Measurements from ENCODE around the gene SMCO4. TPM values are rescaled to one million over a fixed set of nuclear protein-coding genes. Genes with fewer than 3 reads are reported as not detected.
"Not testable (repeated sequence)": the region's sequence is repeated elsewhere in the genome, so short reads cannot be mapped to it uniquely, and the experiment has no call there.

SMCO4 gene
- total RNA-seq, 2 donors from 2014 or later: 56.8 to 74.8 TPM

DNA sequence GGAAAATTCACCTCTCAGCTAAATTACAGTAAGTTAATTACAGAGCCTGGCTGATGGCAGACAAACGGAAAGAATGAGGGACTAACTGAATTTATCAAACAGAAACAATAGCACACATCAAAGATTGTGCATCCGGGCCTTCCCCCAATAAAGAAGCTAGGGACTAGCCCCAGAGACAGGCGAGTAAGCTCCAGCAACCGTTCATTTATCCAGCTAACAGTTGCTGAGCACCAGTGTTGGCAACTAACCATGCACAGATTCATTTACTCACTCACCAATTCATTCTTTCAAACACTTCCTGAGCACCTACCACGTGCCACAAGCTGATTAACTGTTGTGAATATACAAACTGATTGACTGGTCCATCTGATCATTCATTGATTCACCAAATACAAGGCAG is 51.2 kb downstream of the SMCO4 start:
- intact Hi-C loops (cut with DNase I, micrococcal nuclease): no loop called here
- DNase-seq: no peak
- no peak for ATAC-seq

DNA sequence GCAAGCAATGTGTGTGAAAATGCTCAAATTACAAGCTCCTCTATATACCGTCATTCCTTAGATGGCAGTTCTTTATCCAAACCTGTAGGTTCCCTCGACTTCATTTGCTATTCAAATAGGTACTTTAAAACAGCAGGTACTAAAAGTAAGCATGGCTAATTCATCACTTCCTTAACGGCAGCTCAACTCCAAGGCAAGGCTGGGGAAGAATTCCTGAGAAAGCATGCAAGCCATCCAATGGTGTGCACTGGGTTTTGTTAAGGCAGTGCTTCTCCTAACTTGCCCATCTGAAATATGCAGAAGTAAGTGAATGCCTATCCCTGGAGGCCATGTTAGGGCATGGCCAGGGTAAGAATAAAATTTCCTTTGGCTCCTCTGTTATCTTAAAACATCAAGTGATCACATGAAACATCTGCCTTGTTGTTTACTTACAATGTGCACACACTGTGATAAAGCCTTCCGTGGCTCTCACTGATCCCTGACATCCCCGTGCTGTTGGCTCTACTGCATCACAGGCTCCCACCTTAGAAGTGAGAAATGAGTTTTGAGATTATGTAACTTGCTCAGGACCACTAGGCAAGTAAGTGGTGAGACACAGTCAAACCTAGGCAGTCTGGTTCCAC is 52.1 kb downstream of the SMCO4 start:
- intact Hi-C loops (cut with DNase I, micrococcal nuclease): no loop called here
- ATAC-seq: peak; percentile 33
- DNase-seq: no peak

DNA sequence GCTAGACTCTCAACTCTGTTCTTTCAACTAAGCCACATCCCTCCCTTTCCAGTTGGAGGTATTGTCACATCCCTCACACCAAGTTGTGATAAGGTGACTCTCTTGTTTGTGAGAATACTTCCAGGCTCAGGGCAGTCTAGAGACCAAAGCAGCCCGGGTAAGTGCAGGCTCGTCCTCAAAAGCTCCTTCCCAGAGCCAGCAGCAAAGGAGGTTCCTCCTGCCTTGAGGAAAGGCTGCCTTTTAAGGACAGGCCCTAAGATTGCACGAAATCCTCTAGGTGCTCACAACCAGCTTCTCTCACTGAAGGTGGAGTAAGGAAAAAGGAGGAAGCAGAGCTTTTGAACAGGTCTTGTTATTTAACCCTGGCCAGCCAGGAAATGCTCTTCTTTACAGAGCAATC is 53.4 kb downstream of the SMCO4 start:
- intact Hi-C loops (cut with DNase I, micrococcal nuclease): no loop called here
- no peak for DNase-seq

DNA sequence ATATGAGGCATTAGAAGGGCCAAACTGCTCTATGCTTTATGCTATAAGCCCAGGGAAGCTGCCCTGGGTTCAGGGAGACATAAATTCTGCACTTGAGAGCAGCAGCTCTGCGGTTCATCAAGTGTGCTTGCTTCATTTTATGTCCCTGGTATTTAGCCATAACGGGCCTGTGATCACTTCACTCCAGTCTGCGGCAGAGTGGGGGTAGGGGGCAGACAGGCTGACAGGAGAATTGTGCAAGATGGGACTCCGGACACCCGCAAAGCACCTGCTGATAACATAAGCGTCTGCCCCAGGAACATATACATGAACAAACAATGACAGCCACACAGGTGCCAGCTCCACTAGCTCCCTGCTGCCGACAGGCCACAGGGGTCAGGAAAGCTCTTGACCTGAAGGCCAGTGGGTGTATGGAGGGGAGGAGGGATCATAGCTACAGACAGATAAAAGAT is 56.1 kb downstream of the SMCO4 start:
- DNase-seq (peak; percentile 15 to 51), ATAC-seq (peak; percentile 43)
- intact Hi-C loops (cut with DNase I, micrococcal nuclease): no loop called here

More for the DNA sequence above, 53.4 kb downstream of the SMCO4 start:
- ATAC-seq: no peak

DNA sequence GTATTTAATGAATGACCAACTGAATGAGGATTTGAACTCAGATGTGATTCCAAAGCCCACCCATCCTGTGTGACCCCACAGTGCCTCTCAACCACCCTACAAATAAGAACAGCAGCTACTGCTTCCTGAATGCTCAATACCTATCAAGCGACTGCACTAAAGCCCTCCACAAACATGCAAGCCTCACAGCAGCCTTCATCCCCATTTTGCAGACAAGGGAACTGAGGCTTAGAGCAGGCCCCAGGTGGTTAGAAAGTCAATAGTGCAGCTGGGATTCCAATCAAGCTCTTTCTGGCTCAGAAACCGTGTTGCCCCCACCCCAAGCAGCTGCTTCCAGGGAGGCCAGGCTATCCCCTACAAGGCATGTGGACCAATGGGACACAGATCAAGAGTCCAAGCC is 57.2 kb downstream of the SMCO4 start:
- ATAC-seq: no peak

DNA sequence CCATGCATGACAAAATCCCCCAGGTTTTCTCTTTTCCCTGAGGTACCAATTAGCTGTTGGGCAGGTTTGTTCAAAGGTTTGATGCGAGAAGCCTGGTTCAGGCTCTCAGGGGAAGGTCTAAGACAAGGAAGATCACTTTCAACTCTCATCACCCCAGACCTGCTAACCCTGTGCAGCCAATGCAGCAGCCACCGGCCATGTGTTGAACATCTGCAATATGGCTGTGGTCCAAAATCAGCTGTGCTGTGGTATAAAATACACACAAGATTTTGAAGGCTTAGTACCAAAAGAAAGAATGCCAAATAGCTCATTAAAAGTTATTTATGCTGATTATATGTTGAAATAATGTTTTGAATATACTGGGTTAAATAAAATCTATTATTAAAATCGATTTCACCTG is 58.5 kb downstream of the SMCO4 start:
- no peak for DNase-seq
- no peak for ATAC-seq

More for the DNA sequence above, 57.2 kb downstream of the SMCO4 start:
- no peak for DNase-seq
- intact Hi-C loops (cut with DNase I, micrococcal nuclease): no loop called here

DNA sequence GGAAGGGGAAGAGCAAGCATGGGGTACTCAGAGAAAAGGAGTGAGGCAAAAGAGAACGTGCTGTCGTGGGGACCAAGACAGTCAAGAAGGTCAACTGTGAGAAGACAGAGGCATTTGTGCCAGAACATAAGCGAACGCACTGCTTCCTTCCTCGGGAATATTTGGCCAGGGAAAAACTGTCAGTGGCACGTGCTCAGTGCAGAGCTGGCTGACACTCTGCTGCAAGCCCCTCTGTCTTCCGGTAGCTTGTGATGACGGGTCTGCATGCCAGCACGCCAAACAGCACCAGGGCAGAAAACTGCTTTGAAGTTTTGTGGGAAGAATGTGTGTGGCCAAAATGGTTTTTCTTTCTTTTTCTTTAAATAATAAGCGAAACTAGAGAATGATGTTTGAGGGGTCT is 60.6 kb downstream of the SMCO4 start:
- ATAC-seq (no peak), DNase-seq (no peak)
- intact Hi-C loops (cut with DNase I, micrococcal nuclease): no loop called here

More for the DNA sequence above, 58.5 kb downstream of the SMCO4 start:
- intact Hi-C loops (cut with DNase I, micrococcal nuclease): no loop called here

DNA sequence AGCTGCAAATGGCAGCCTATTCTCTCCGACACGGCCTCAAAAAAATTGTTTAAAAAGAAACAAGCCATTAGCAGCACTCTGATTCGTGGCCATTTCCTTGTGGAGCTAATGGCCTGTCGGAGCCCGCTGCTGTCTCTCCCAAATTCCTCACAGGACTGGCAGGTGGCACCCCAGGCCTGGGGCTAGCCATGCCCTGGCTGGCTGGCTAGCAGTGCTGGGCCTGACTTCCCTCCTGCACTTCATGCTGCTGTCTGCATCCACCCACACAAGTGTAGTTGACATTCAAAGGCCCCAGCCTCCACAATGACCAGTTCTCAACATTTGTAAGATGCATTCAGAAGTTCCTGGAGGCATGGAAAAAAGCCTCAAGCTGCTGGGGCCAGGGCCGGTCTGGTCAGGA is 61.5 kb downstream of the SMCO4 start:
- ATAC-seq: peak; percentile 60
- intact Hi-C loops (cut with DNase I, micrococcal nuclease): no loop called here
- DNase-seq: no peak

DNA sequence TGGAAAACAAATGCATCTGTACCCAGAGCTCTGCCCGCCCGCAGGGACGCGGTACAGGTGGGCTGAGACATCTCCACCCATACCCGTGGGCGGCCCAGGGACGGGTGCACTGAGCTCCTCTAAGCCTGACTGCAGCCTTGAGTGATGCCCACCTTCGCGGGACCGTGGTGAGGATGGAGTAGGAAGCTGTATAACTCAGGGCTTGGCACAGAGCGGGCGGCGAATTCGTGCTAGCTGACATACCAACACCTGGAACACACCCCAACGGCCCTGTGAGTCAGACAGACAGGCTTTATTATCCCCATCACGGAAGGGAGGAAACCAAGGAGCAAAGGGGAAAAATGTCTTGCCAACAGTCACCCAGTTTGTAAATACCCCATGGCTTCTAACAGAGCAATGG is 61.9 kb downstream of the SMCO4 start:
- ATAC-seq: peak; percentile 96
- intact Hi-C loops (cut with DNase I, micrococcal nuclease): no loop called here
- peak; percentile 75 to 85 for DNase-seq

DNA sequence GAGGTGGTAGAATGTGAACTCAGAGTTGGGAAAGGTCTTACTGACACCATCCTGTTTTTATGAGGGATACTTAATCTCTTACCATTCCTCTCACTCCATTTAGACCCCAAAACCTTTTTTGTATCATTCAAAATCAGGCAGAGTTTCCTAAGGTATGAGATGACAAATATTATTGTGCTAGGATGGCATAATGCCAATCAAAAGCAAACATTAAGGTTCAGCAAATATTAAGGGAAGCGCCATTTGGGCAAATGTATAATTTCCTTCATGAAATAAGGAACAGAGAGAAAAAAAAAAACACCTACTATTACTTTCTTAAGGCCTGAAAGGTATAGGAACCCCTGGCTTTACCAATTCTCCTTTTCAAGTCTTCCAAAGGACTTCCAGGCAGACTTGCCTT is 62.4 kb downstream of the SMCO4 start:
- ATAC-seq (no peak), DNase-seq (no peak)
- intact Hi-C loops (cut with DNase I, micrococcal nuclease): no loop called here

DNA sequence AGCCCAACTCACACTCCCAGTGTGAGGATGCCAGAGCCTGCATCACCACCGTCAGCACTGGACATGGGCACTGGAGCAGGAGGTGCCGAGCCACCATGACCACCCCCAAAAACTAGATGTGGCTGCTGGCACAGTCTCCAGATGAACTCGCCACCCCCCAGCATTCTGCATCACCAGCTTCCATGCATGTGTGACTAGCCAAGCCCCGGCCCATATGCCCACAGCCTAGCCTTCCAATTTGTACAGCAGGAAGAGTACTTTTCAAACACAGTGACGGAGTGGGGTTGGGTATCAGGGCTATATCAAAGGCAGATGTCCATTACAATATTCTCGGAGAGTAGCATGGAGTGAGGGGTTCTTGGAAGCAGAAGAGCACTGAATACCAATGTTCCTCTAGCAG is 62.9 kb downstream of the SMCO4 start:
- DNase-seq (no peak), ATAC-seq (no peak)
- intact Hi-C loops (cut with DNase I, micrococcal nuclease): no loop called here

DNA sequence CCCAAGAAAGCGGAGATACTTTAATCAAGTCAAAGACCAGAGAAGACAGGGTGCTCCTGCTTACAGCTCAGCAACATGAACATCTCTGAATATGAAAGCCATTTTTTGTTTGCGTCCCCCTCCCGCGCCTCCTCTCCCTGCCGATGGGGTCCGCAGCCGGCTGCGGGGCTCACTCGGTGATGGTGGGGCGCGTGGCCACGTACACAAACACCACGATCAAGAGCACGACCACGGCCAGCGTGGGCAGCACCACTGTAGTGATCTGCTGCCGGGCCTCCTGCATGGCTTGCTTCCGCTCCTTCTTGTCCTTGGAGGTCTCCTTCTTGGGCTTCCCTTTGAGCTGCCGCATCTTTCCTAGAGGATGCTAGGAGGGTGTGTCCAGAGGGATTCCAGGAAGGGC is 64.3 kb downstream of the SMCO4 start:
- intact Hi-C loops (cut with DNase I, micrococcal nuclease): no loop called here
- DNase-seq (no peak), ATAC-seq (no peak)

DNA sequence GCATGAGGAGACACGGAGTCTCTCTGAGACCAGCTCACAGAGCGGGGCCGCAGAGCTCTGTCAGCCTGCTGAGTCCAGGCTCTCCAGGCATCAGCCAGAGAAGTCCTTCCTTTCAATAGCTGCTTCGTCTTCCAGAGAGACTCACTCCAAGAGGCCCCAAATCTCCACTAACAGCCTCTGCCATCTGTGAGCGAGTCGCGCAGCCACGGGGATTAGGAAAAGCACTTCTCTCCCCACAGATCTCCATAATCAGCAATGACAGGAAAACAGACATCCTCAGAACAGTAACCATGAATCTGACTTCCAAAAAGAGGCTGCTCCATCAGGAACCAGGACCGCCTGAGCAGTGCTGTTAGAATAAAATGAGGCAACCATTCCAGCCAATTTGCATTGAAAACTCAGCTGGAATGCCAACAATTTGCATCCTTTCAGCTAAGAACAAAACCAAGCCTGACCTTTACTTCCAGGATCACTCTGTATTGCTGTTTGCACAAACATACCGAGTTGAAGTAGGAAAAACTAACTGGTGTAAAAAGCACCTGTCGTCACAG is 65.4 kb downstream of the SMCO4 start:
- no peak for ATAC-seq
- intact Hi-C loops (cut with DNase I, micrococcal nuclease): no loop called here
- DNase-seq: no peak

DNA sequence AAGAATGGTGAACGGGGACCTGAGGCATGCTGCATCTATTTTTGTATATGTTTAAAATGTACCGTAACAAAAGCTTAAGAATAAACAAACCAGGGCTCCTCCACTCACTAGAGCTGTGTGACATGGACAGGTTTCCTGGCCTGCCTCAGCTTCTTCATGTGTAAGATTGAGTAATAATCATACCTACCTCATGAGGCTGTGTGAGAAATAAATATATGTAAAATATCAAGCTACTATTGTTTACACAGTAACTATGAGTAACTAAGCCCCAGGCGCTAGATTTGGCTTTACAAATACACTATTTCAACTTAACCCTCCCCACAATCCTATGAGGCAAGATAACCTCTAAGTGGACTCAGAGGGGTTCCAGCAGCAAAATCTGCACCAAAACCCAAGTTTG is 66.4 kb downstream of the SMCO4 start:
- DNase-seq (no peak), ATAC-seq (no peak)
- intact Hi-C loops (cut with DNase I, micrococcal nuclease): no loop called here

DNA sequence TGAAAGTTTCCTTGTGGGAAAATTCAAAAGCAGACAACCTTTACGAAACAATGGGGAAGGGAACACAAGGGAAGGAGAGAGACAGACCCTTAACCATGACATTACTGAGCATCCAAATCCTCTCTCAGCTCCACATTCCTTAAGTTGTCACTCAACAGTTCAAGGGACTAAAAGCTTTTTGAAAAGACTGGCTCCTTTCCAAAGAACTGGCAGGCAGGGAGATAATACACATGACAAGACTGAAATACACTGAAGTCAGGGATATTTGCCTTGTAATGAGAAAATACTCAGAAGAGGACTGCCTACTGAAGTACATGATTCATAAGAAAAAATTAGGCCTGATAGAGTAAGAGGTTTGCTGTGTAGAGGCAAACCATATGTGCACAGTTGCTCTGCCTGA is 69.1 kb downstream of the SMCO4 start:
- no peak for DNase-seq
- intact Hi-C loops (cut with DNase I, micrococcal nuclease): no loop called here
- ATAC-seq: no peak

DNA sequence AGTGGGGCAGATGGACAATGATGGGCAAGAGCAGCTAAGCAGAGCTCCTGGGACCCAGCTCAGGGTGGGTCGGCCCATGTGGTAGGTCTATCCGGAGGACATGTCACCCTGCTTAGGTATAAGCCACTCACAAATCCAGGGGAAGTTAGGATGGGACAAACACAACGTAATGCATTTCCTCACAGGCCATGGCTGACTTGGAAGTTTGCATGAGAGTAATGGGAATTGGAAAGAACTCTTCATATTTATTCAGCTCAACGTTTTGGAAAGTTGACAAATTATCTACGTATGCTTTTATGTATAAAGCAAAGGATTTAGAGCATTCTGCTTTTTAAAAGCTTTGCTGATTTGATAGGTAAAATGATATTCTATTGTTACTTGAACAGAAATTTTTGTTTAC is 74.9 kb downstream of the SMCO4 start:
- intact Hi-C loops (cut with DNase I, micrococcal nuclease): no loop called here
- no peak for DNase-seq
- no peak for ATAC-seq

DNA sequence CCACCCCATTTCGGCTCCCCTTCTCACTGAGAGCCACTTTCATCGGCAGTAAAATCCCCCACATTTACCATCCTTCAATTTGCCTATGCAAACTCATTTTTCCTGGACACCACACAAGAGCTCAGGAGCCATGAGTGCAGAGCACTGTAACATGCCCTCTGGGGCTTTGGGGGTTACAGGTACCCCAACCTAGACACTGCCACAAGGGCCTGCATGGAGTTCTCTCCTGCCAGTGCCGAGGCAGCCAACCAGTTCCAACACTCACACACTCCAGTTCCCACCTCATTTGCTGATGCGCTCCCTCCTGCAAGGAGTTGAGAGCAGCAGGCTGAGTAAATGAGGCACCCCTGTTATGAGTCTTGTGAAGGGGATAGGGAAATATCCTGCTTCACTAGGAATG is 76.1 kb downstream of the SMCO4 start:
- intact Hi-C loops (cut with DNase I, micrococcal nuclease): no loop called here
- ATAC-seq (no peak), DNase-seq (no peak)

DNA sequence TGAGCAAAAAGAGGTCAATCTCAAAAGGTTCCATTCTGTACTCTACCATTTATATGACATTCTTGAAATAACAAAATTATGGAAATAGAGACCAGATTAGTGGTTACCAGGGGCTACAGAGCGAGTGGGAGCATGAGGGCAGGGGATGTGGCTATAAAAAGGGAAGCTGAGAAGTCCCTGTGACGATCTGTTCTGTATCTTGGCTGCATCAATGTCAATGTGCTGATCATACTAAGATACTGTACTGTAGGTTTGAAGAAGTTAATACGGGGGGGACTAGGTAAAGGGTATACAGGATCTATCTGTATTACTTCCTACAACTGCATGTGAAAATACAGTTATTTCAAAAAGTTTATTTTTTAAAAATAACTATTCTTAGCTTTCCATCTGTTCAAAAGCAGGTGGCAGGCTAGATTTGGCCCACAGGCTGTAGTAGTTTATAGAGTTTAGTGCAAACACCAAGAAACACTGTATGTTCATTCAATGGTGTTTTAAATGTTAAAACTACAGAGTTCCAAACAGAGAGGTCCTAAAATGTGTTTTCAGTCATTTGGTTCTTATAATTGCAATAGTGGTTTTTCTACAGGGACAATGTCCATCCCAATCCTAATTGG is 78.2 kb downstream of the SMCO4 start:
- no peak for ATAC-seq
- intact Hi-C loops (cut with DNase I, micrococcal nuclease): no loop called here

DNA sequence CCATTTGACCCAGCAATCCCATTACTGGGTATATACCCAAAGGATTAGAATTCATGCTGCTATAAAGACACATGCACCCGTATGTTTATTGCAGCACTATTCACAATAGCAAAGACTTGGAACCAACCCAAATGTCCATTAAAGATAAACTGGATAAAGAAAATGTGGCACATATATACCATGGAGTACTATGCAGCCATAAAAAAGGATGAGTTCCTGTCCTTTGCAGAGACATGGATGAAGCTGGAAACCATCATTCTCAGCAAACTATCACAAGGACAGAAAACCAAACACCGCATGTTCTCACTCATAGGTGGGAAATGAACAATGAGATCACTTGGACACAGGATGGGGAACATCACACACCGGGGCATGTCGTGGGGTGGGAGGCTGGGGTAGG is 79.5 kb downstream of the SMCO4 start:
- intact Hi-C loops (cut with DNase I, micrococcal nuclease): not testable (repeated sequence)

More for the DNA sequence above, 78.2 kb downstream of the SMCO4 start:
- DNase-seq: no peak

DNA sequence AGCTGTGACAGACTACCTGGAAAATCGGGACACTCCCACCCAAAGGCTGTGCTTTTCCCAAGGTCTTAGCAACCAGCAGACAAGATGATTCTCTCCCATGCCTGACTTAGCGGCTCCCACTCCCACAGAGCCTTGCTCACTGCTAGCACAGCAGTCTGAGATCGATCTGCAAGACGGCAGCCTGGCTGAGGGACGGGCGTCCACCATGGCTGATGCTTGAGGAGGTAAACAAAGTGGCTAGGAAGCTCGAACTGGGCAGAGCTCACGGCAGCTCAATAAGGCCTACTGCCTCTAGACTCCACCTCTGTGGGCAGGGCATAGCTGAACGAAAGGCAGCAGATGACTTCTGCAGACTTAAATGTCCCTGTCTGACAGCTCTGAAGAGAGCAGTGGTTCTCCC is 84.9 kb downstream of the SMCO4 start:
- ATAC-seq: no peak
- intact Hi-C loops (cut with DNase I, micrococcal nuclease): no loop called here
- DNase-seq: no peak

More for the DNA sequence above, 79.5 kb downstream of the SMCO4 start:
- not testable (repeated sequence) for DNase-seq, ATAC-seq

Measured in left colon (tissue), 2 donors.